K562 (cell line): ENCODE results near the gene TCEA3. TPM values are rescaled to one million over a fixed set of nuclear protein-coding genes. Genes with fewer than 3 reads are reported as not detected.
A peak's percentile ranks its signal among the peaks of the same experiment; 100 is the strongest.

Source experiments
- CBFA2T3 ChIP-seq: fragments of 450-650 bp; IDR thresholded peaks from 2 replicates; pipeline ENCODE4 v1.6.1; 2017
- CBX1 ChIP-seq: sonication (generic); IDR thresholded peaks from 2 replicates; pipeline ENCODE4 v1.6.1; 2016; ENCODE audit warnings: antibody characterized with exemption, low read depth, mild to moderate bottlenecking
- HLTF ChIP-seq: fragments of 450-650 bp; IDR thresholded peaks from 2 replicates; pipeline ENCODE4 v1.6.1; 2016
- MTA3 ChIP-seq: fragments of 450-650 bp; formaldehyde crosslinking; IDR thresholded peaks from 2 replicates; pipeline ENCODE4 v1.6.1; 2017; ENCODE audit warnings: mild to moderate bottlenecking, borderline replicate concordance
- NCOA4 ChIP-seq: fragments of 450-650 bp; IDR thresholded peaks from 2 replicates; pipeline ENCODE4 v1.6.1; 2018; ENCODE audit warnings: mild to moderate bottlenecking; ENCODE audit not compliant: partially characterized antibody
- PRPF4 ChIP-seq: fragments of 200-400 bp; formaldehyde crosslinking; IDR thresholded peaks from one replicate; pipeline ENCODE4 v1.6.1; 2017; ENCODE audit warnings: low read length, low read depth, mild to moderate bottlenecking; ENCODE audit not compliant: insufficient read depth, poor library complexity, severe bottlenecking
- TARDBP ChIP-seq: fragments of 450-650 bp; IDR thresholded peaks from 2 replicates; pipeline ENCODE4 v1.6.1; 2016
- polyA plus RNA-seq, 8 experiments: library from polyadenylated mRNA; depleted of rRNA in 4 of 8; stranded (reverse) in 5 of 8; unstranded in 3 of 8; fragments of >200 nt; fragmentation: Nextera tagmentation in 2 of 8; fragmentation: Illumina TruSeq in 1 of 8; extraction: Ambion mirVana in 2 of 8; extraction: Trizol in 1 of 8; gene quantifications; 2 replicates each; pipeline versions ENCODE4 v1.2.1 to v1.2.3, GENCODE V29; 2011 to 2014; ENCODE audit warnings: inconsistent platforms in 1 of 8, missing spikeins in 1 of 8
- total RNA-seq, 7 experiments: library from RNA; depleted of rRNA in 6 of 7; stranded (reverse); fragments of >200 nt in 6 of 7; fragmentation: Illumina TruSeq in 2 of 7; extraction: Trizol in 2 of 7; gene quantifications; 2 replicates each; pipeline versions ENCODE4 v1.2.1 to v1.2.3, GENCODE V29; 2011 to 2021; ENCODE audit warnings: low replicate concordance in 1 of 7
- TF ChIP-seq, protein P1 (sequence below), 2 experiments: fragments of 450-650 bp in 1 of 2; sonication (generic) in 1 of 2; formaldehyde crosslinking in 1 of 2; IDR thresholded peaks; 2 replicates each; pipeline versions ENCODE4 v1.7.1 to v1.9.0; 2016 to 2022; ENCODE audit warnings: inconsistent platforms in 1 of 2, mild to moderate bottlenecking in 1 of 2, missing genetic modification reagents in 1 of 2

Gene TCEA3
- total and polyA plus RNA-seq, 9 of the 15 experiments (the other 6 are each of a cell fraction or from before 2014, with no cell fraction given): 0.03 to 0.55 (median 0.36) TPM

GRCh38 chr1:23403735-23404486 lies 20.6 kb downstream of the TCEA3 start (continued):
- TF ChIP-seq, protein P1, sequence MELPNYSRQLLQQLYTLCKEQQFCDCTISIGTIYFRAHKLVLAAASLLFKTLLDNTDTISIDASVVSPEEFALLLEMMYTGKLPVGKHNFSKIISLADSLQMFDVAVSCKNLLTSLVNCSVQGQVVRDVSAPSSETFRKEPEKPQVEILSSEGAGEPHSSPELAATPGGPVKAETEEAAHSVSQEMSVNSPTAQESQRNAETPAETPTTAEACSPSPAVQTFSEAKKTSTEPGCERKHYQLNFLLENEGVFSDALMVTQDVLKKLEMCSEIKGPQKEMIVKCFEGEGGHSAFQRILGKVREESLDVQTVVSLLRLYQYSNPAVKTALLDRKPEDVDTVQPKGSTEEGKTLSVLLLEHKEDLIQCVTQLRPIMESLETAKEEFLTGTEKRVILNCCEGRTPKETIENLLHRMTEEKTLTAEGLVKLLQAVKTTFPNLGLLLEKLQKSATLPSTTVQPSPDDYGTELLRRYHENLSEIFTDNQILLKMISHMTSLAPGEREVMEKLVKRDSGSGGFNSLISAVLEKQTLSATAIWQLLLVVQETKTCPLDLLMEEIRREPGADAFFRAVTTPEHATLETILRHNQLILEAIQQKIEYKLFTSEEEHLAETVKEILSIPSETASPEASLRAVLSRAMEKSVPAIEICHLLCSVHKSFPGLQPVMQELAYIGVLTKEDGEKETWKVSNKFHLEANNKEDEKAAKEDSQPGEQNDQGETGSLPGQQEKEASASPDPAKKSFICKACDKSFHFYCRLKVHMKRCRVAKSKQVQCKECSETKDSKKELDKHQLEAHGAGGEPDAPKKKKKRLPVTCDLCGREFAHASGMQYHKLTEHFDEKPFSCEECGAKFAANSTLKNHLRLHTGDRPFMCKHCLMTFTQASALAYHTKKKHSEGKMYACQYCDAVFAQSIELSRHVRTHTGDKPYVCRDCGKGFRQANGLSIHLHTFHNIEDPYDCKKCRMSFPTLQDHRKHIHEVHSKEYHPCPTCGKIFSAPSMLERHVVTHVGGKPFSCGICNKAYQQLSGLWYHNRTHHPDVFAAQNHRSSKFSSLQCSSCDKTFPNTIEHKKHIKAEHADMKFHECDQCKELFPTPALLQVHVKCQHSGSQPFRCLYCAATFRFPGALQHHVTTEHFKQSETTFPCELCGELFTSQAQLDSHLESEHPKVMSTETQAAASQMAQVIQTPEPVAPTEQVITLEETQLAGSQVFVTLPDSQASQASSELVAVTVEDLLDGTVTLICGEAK (IDR thresholded peaks at IDR 0.05): peak; percentile 51
- TF ChIP-seq, protein P1 (CRISPR knock-in tag; IDR thresholded peaks at IDR 0.05): no peak
- TF ChIP-seq HLTF (no peak; the same call in 1 of the 2 replicates), PRPF4 (no peak), MTA3 (peak; percentile 67; the same call in 1 of the 2 replicates), NCOA4 (no peak), CBX1 (0 out of 2 replicates have a peak, but pooled peaks have one; percentile 19), CBFA2T3 (peak; percentile 66), TARDBP (peak; percentile 44; the same call in 1 of the 2 replicates)
